ENCODE data around the gene N4BP3.

GRCh38 chr5:178149199-178149932 lies 36.0 kb downstream of the N4BP3 start:
- TF ChIP-seq CTCF (IDR thresholded peaks at IDR 0.05; ENCODE audit: insufficient read depth, low read length, poor library complexity, severe bottlenecking) (no peak), EZH2phosphoT487 (conservative IDR thresholded peaks at IDR 0.05; ENCODE audit: low read length) (no peak)

All from SU-DHL-6 (cell line).